SK-N-SH treated with all-trans-retinoic acid at 6 μM for 48 hours (cell line): ENCODE measurements around the gene HELLS.

Experiments
- ATAC-seq: fragments of 200-7000 bp; cut with Tn5 transposase; 3 replicates; pipeline ENCODE4 v1.9.1; 2020; ENCODE audit warnings: mild to moderate bottlenecking, moderate library complexity
- ARNTL ChIP-seq: fragments of 450-650 bp; formaldehyde crosslinking; IDR thresholded peaks from 2 replicates; pipeline ENCODE4 v1.5.0; 2020; ENCODE audit warnings: low read depth, mild to moderate bottlenecking, moderate library complexity, borderline replicate concordance
- BACH2 ChIP-seq: fragments of 250-450 bp; sonication (Bioruptor Pico); IDR thresholded peaks from 2 replicates; pipeline ENCODE4 v1.9.0; 2021; ENCODE audit warnings: mild to moderate bottlenecking, borderline replicate concordance
- CREB5 ChIP-seq: fragments of 250-450 bp; sonication (Bioruptor Pico); IDR thresholded peaks from 2 replicates; pipeline ENCODE4 v1.5.1; 2020; ENCODE audit warnings: low read depth, mild to moderate bottlenecking, moderate library complexity
- CSDC2 ChIP-seq: fragments of 250-450 bp; sonication (Bioruptor Pico); IDR thresholded peaks from 2 replicates; pipeline ENCODE4 v1.5.0; 2020; ENCODE audit warnings: mild to moderate bottlenecking, moderate library complexity
- CSRNP3 ChIP-seq: fragments of 250-450 bp; sonication (Bioruptor Pico); IDR thresholded peaks from 2 replicates; pipeline ENCODE4 v1.5.1; 2021; ENCODE audit warnings: mild to moderate bottlenecking, moderate library complexity
- ESRRG ChIP-seq: fragments of 250-450 bp; sonication (Bioruptor Pico); IDR thresholded peaks from 2 replicates; pipeline ENCODE4 v1.6.1; 2021; ENCODE audit warnings: mild to moderate bottlenecking
- GLIS3 ChIP-seq: fragments of 250-450 bp; sonication (Bioruptor Pico); IDR thresholded peaks from 2 replicates; pipeline ENCODE4 v1.5.0; 2020; ENCODE audit warnings: mild to moderate bottlenecking, moderate library complexity
- ISL1 ChIP-seq: fragments of 250-450 bp; sonication (Bioruptor Pico); IDR thresholded peaks from 2 replicates; pipeline ENCODE4 v2.1.2; 2022; ENCODE audit warnings: mild to moderate bottlenecking, moderate library complexity
- OSR1 ChIP-seq: fragments of 250-450 bp; sonication (Bioruptor Pico); IDR thresholded peaks from 2 replicates; pipeline ENCODE4 v1.8.0; 2022; ENCODE audit warnings: moderate library complexity, mild to moderate bottlenecking, inconsistent platforms
- PATZ1 ChIP-seq: fragments of 250-450 bp; sonication (Bioruptor Pico); IDR thresholded peaks from 2 replicates; pipeline ENCODE4 v1.8.0; 2020; ENCODE audit warnings: mild to moderate bottlenecking, moderate library complexity, borderline replicate concordance
- POU6F1 ChIP-seq: fragments of 250-450 bp; sonication (Bioruptor Pico); IDR thresholded peaks from 2 replicates; pipeline ENCODE4 v1.8.0; 2021; ENCODE audit warnings: low read depth, mild to moderate bottlenecking, moderate library complexity, borderline replicate concordance
- PPARA ChIP-seq: fragments of 250-450 bp; sonication (Bioruptor Pico); IDR thresholded peaks from 2 replicates; pipeline ENCODE4 v1.5.0; 2020; ENCODE audit warnings: mild to moderate bottlenecking, borderline replicate concordance
- RARB ChIP-seq: fragments of 250-450 bp; sonication (Bioruptor Pico); IDR thresholded peaks from 2 replicates; pipeline ENCODE4 v1.8.0; 2021; ENCODE audit warnings: mild to moderate bottlenecking, moderate library complexity
- SNAI2 ChIP-seq: fragments of 250-450 bp; sonication (Bioruptor Pico); IDR thresholded peaks from 2 replicates; pipeline ENCODE4 v1.5.0; 2020; ENCODE audit warnings: mild to moderate bottlenecking, moderate library complexity
- TCF4 ChIP-seq: fragments of 250-450 bp; sonication (Bioruptor Pico); IDR thresholded peaks from 2 replicates; pipeline ENCODE4 v1.8.0; 2021; ENCODE audit warnings: mild to moderate bottlenecking, moderate library complexity, borderline replicate concordance
- ZC3H10 ChIP-seq: fragments of 250-450 bp; sonication (Bioruptor Pico); IDR thresholded peaks from 2 replicates; pipeline ENCODE4 v1.5.1; 2021; ENCODE audit warnings: mild to moderate bottlenecking, moderate library complexity
- ZFP3 ChIP-seq: fragments of 250-450 bp; sonication (Bioruptor Pico); IDR thresholded peaks from 2 replicates; pipeline ENCODE4 v1.5.0; 2020; ENCODE audit warnings: mild to moderate bottlenecking, moderate library complexity
- ZFP30 ChIP-seq: fragments of 450-650 bp; formaldehyde crosslinking; IDR thresholded peaks from 2 replicates; pipeline ENCODE4 v1.5.0; 2022; ENCODE audit warnings: mild to moderate bottlenecking, moderate library complexity
- ZNF565 ChIP-seq: fragments of 450-650 bp; formaldehyde crosslinking; conservative IDR thresholded peaks from 2 replicates; pipeline ENCODE4 v1.5.0; 2020; ENCODE audit warnings: low read depth, mild to moderate bottlenecking, moderate library complexity
- ZNF70 ChIP-seq: fragments of 450-650 bp; formaldehyde crosslinking; IDR thresholded peaks from 2 replicates; pipeline ENCODE4 v1.5.0; 2020; ENCODE audit warnings: mild to moderate bottlenecking, moderate library complexity
- ZNF8 ChIP-seq: fragments of 450-650 bp; formaldehyde crosslinking; IDR thresholded peaks from 2 replicates; pipeline ENCODE4 v1.5.0; 2020; ENCODE audit warnings: mild to moderate bottlenecking, moderate library complexity

HELLS gene

GRCh38 chr10:94614558-94614957 is 69.0 kb downstream of the HELLS start:
- ATAC-seq = no peak

GRCh38 chr10:94617389-94617944 is 71.9 kb downstream of the HELLS start:
- ATAC-seq = no peak
- no peak for TF ChIP-seq ZFP30 (CRISPR knock-in tag)
- TF ChIP-seq RARB = no peak
- no peak for TF ChIP-seq SNAI2 (CRISPR knock-in tag)
- no peak for TF ChIP-seq GLIS3 (CRISPR knock-in tag)

More at GRCh38 chr10:94614558-94614957, 69.0 kb downstream of the HELLS start:
- no peak for TF ChIP-seq CSRNP3 (CRISPR knock-in tag)
- no peak for TF ChIP-seq CSDC2
- TF ChIP-seq ZNF70 (CRISPR knock-in tag) = no peak
- TF ChIP-seq GLIS3 (CRISPR knock-in tag) = no peak
- no peak for TF ChIP-seq RARB
- no peak for TF ChIP-seq PATZ1 (CRISPR knock-in tag)

GRCh38 chr10:94622666-94623205 is 77.1 kb downstream of the HELLS start:
- no peak for ATAC-seq
- TF ChIP-seq TCF4 (CRISPR knock-in tag) (no peak), ISL1 (CRISPR knock-in tag) (no peak), CSDC2 (no peak), ZNF70 (CRISPR knock-in tag) (no peak), PATZ1 (CRISPR knock-in tag) (no peak), ZNF565 (CRISPR knock-in tag) (no peak), SNAI2 (CRISPR knock-in tag) (no peak), PPARA (no peak), ZFP3 (CRISPR knock-in tag) (no peak), OSR1 (CRISPR knock-in tag) (no peak), ARNTL (no peak), GLIS3 (CRISPR knock-in tag) (no peak), ZC3H10 (no peak), ZNF8 (no peak), CREB5 (no peak), ESRRG (CRISPR knock-in tag) (no peak), ZFP30 (CRISPR knock-in tag) (no peak), CSRNP3 (CRISPR knock-in tag) (no peak), BACH2 (no peak), POU6F1 (CRISPR knock-in tag) (no peak)
